NCI-H526 (cell line): ENCODE data around the gene UBE2QL1.

Experiments used
- DNase-seq, 2 experiments: peaks; one replicate each; lab custom pipeline; 2025; lab: John Stamatoyannopoulos, UW

Gene UBE2QL1

DNA sequence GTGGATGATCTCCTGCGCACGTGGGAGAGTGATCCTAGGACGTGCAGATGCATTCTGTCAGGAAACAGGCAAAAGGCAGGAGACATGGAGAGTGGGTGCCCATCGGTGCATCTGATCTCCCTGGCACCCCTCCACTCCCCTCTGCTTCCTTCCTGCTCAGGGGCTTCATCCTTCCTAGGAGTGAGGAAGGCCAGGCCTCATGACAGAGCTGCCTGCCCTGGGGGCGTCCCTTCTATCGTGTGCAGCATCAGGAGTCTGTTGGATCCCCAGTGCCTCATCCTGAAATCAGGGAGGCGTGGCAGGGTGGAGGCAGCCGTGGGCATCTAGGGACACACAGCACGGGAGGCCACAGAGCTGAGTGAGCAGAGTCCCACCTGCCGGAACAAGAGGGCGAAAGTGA, 30.1 kb downstream of the UBE2QL1 start:
- no peak for DNase-seq

DNA sequence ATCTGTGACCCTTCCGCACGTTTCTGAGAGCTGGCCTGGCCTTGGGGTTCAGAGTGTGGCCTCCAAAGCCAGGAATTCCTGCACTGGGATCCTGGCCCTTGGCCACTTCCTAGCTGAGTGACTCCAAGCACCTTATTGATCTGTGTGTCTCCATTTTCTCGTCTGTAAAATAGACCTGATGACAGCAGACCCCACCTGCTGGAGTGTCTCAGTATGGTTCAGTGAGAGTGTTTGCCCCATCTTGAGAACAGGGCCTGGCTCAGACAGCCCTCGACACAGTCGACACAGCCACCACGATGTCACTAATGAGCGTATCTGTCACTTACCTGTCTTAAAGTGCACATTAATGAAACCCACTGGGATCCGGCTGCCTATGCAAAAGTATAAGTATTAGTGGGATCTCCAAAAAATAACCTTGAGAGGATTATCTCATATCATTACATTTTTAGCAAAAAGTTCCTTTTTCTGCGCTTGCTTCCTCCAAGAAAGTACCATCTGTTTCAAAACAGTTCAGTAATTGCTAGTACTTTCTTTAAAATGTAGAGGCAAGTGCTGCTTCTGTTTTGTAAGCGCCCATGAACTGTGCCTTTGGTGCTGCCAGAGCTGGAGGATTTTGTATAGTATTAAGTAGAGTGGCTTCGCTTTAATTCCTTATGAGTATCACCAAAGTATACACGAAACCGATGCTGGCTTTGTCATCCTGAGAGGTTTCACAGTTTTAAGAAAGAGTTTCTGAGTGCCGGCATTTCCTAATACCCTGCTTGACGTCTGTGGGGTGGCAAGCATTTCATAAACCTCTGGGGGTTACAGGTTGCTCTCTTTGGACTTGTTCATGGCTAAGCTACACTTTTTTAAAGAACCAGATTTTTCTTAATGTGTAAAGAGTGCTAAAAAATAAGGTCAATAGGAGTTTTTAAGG, 31.7 kb downstream of the UBE2QL1 start:
- no peak for DNase-seq

DNA sequence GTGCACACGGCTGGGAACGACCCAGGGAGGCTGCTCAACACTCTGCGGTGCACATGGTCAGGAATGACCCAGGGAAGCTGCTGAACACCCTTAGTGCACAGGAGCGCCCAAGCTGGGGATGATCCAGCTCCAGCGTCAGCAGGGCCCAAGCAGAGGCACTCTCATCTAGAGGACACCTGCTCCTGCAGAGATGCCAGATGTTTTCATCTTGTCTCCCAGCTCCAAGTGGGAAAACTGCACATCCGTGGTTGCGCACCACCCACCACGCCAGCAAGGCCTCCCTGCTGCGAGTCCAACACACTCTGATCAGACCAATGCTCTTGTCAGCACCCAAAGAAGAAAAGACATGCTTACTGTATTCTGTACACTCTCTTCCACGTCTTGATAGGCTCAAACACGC, 34.1 kb downstream of the UBE2QL1 start:
- DNase-seq: no peak

DNA sequence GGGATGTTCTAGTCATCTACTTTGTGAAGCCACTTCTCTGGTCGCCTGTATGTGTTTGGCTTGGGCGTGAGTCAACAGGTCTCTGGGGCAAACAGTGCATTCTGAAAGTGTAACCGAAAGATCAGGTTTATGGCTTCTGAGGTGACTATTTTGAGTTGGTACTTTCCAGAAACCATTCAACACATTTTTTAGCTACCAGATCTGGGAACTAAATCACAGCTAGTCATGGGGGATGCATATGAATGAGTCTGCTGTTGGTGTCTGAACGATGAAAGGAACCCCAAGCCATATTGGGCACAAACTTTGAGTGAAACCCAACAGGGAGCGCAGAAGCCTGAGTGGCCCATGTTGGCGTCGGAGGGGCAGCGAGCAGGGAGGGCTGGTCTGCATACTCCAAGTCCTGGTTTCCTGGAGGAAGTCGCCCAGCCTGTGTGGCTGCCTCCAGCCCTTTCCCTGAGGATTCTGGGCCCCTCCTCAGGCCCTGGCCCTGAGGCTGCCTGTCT, 35.3 kb downstream of the UBE2QL1 start:
- DNase-seq: no peak

DNA sequence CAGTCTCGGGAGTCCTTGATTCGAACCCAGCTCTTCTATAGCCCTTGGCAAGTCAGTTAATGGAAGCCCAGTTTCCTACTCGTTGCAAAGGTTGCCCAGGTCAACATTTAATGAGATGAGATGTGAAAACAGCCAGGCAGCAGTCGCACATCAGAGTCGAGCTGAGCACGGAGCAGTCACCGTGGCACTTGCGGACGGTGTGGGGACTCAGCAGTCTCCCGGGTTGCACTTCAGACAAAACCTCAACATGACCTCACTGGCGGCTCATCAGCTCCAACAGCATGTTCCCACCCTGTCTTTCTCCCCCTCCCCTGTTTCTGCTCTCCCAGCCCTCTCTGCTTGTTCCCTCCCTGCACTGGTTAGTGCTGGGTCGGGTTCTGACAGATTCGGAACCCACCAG, 35.8 kb downstream of the UBE2QL1 start:
- DNase-seq: no peak

DNA sequence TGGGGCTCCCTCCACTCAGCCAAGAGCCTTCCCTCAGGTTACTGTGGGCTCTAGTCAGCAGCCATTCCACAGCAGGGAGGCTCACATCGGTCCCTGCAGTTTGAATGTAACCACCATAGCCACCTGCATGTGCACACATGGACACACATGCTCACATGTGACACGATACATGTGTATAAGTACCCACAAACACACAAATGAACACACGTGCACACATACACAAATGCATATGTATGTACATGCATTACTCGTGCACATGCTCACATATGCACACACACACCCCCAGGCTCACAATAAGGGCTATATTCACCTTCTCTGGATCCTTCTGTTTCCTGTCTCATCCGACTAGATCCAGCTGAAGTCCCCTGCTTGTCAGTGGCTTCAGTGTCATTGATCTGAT, 36.2 kb downstream of the UBE2QL1 start:
- no peak for DNase-seq

DNA sequence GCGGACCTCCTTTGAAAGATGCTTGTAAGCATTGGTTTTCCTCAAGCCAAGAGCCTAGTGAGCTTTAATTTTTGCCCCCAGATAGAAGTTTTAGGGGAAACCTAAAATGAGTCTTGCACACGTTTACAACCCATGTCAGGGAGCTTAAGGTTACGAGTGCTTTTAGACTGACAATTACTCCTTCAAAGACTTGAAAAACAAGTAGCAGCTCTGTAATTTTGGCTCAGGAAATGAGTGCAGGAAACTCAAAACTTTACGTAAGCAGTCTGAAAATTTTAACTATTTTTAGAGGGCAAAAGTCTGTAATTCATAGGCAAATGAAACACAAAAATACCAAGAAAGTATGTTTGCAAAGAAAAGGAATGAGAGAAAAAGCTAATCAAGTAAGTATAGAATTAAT, 36.8 kb downstream of the UBE2QL1 start:
- DNase-seq: no peak

DNA sequence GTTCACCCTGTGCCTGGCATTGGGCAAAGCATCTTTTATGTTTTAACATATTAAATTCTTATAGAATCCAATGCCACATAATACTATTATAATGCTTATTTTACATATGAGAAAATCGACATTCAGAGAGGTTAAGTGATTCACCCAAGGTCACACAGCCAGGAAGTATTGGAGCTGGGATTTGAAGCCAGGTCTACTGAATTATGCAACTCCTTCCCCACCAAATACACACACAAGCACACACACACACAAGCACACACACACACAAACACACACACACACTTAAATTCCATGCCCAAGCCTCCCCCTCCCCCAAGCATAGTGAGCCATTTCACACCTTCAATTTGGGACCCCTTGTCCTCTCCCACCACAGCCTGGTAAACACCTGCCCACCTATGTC, 37.4 kb downstream of the UBE2QL1 start:
- no peak for DNase-seq

DNA sequence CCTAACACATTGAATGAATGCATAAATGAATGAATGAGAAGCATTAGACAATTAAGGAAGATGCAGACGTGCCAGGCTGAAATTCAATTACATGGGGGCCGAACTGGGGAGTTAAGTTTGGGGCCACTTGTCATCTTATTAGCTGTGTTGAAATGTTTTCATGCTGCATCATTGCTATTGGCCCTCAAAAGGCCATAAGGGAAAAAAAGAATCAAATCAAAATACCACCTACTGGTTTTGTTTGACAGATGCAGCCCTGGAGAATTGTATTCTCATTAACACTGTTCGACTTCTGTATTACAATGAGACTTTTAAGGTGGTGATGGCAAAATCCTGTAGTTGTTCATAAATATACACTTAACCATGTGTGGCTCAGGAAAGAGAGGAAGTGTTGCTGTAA, 38.4 kb downstream of the UBE2QL1 start:
- DNase-seq: no peak

DNA sequence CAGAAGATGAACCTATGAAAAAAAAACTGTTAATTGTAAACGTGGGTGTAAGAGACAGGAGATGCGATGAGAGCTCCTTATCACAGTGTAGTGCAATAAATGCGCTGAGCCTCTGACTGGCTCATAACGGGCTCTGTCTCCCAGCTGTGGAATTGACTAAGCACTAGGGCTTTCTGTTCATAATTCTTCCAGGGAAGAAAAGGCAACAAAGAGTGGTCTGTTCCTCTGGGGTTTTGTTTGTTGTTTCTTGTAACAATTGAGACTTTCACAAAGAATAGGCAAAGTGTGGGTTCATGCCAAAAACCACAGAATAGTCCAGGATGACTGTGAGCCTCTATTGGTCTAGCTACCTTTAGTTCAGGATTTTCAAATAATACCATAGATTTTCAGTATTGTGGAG, 39.4 kb downstream of the UBE2QL1 start:
- DNase-seq: no peak

DNA sequence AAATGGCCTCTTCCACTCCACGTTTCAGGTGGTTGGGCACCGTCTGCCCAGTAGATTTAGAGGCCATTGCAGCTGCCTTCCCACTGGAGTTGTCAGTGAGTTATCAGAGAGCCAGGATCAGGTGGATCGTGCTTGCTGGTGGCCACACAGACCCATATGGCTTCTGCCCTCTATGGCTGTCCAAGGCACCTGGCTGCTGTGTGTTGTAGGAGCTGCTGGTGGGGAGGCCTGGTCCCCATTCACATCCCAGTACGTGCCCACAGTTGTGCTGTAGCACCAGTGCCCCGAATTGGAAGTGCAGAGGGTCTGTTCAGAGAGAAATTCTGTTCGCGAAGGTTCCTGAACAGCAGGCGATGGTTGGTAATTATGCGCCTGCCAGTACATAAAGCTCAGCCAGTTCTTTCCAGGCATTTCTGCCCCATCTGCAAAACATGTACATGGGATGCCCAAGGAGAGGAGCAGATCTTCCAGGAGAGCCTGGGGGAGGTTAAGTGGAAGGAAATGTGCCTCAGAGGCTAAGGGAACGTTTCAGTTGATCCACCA, 41.1 kb downstream of the UBE2QL1 start:
- no peak for DNase-seq

DNA sequence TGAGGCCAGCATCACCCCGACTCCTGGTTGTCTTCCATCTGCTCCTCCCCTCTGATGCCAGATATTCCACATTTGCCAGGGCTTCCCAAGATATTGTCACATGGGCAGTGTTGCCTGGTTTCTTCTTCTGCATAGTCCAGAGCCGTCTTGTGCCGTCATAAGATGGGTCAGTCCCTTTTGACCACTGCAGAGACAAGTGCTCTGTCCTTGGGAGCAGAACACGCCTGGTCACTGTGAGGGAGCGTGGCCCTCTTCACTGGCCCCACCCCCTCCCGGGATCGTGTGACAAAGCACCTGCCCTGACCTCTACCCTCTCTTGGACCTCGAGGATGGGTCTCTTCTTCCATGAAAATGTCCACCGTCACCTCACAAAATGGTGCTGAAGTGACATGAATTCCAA, 41.6 kb downstream of the UBE2QL1 start:
- no peak for DNase-seq

DNA sequence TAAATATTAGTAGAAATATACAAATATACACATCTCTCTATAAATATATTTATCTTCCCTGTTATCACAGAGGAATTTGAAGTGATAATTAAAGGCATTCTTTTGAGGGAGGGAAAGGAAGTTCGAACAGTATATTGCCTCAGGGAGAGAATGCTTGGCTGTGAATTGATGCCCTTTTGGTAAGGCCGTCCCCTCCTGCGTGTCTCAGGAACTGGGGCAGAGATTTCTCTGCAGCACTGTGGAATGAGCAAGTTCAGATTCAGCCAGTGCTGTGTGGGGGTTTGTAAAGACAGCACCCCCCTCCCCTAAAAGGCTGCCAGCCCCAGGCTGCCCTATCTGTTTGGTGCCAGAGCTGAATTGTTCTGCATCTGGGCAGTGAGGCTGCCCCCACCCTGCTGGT, 42.0 kb downstream of the UBE2QL1 start:
- DNase-seq: no peak

DNA sequence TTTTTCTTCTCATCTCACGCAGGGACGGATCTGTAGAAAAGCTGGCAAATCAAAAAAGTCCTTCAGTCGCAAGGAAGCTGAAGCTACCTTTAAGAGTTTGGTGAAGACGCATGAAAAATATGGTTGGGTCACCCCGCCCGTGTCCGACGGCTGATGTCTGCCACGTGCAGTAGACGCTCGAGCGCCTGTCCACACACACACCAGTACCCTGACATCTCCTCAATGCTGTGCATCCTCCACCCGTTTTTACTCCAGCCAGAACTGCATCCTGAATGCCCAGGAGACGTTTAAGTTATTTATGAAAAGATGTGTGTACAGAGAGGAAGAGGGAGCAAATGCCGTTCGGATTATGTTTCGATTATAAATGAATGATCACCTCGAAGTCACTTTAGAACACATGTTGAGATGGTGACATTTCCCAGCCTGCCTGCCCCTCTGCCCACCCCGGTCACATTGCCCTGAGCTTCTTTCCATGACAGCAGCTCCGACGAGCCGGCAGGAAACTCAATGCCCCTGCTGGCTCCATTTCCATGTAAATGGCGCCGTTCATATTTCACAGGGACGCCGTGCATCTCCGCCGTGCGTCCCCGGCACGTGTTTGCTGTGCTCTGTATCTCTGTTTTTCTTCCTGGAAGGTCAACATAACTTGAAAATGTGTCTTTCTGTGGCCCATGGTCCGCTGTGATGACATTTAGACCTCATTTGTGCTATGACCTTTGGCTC, 42.7 kb downstream of the UBE2QL1 start:
- no peak for DNase-seq

DNA sequence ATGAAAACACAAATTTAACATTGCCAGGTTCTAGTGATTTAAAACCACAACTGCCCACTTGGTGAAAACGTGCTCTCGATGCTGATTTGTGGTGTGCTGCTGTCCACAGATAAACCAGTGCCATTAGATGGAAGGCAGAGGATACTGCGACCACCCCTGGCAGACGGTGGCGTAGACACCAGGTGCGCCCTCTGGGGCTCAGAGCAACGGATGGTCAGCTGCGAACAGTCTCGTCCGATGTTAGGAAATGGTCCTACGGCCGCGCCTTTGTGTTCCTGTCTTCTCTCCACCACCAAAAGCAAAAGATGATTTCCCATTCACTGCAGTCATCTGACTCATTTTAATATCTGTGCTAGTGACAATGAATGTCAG, 43.2 kb downstream of the UBE2QL1 start:
- no peak for DNase-seq

DNA sequence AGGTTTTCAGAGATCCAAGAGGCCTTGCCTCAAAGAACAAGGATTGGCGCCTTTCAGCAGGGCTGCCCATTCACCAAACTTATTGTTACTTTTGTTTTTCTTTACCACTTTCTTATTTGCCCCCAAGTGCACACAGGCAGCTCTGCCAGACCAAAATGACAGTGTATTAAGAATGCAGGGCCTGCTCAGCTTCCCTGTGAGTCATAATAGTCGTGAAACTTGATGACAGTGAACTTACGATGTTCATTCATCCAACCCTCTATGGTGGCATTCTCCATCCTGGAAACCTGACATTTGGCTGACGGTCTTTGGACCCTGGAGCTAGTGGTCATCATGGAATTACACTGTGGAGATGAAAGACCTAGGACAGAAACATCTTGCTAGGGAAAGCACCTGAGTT, 44.3 kb downstream of the UBE2QL1 start:
- DNase-seq: no peak

DNA sequence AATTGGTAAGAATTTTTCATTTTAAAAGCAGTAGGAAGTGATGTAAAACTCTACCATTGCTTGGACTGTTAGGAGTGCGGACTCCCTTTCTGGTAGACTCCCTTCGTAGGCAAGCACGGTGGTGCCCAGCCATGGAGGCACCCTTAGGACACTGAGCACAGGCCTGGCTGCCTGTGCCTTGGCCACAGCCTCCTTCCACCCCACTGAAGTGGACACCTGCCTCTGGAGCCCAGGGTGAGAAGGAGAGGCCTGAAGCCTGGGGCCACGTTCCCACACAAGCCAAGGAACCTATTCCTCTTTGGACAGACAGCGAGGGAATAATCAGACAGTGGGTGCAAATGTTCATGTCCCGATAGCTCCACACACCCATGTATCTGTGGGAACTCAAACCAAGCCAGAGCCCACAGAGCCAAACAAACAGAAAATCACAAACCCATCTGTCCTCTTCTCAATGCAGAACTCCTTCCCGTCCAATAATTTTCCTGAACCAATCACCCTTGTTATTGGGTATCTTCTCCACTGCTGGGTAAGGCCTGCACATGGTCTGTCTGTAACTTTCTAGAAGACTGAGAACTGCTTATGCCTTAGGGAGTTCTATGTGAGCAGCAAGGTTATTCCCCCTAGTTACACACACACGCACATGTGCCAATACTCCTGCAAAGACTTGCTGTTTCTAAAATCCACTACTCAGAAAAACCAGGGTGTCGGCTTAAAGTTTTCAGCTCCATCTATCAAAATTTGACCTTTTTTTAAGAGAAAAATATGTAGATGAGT, 45.2 kb downstream of the UBE2QL1 start:
- no peak for DNase-seq

DNA sequence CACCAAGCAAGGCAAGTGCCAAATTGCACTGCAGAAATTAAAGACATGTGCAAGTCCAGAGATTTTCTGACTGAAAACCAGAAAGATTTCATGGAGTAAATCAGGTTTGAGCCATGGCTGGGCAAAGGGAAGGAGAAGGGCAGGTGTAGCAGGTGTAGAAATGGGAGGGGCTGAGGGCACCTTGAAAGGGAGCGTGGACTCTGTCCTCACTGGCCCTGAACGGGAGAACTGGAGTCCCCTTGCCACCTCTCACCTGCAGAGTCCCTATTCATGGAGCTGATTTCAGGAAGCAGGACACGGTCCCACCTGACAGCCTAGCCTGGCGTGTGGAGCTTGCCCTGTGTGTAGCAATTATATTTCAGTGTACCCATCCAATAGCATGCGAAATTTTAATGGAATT, 46.3 kb downstream of the UBE2QL1 start:
- DNase-seq: peak in 1 of 2 experiments; percentile 21

DNA sequence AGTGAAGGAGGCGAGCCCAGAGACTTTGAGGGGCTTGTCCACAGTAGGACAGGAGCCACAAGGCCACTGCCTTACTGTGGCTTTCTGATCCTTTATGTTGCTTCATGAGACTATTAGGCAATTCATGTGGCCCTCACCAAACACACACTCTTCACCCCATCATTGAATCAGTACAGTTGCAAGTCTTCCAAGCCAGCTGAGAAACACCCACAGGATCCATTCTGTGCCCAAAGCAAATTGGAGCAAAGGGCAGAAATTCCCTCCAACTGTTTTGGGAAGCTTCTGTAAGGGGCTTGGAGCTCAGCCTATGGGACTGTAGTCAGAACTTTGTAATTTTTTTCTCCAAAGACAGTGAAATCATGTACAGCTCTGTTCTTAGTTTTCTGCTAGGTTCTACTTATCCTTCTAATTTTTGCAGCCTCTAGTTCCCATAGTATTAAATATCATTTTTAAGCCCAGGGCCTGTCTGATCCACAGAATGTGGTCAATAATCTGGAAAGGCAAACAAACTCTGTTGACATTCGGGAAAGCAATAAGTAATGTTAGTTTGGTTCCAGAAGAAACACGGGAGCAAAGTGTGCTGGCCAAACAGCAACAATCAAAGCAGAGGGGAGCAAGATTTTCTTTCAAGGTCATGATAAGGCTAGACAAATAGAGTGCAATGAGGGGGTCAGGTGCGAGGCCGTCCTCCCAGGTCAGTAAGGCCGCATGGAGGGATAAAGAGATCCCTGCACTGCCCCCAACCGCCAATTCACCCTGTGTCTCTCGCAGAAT, 47.0 kb downstream of the UBE2QL1 start:
- DNase-seq: no peak

DNA sequence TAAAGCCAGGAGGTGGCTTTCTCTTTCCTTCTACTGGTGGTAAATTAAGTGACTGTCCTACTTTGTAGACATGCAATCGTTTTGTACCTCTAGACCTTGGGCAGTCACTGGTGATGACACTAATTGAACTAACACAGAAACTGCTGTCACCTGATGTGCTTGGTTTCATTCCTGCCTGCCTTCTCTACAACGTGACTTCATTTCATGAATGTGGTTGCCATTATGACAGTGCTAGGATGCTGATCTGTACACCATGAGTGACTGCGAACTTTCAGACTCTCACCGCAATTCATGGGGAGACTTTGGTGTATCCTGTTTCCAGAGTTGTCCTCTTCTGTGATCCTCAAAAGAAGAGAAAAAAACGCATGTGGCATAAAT, 47.5 kb downstream of the UBE2QL1 start:
- no peak for DNase-seq

DNA sequence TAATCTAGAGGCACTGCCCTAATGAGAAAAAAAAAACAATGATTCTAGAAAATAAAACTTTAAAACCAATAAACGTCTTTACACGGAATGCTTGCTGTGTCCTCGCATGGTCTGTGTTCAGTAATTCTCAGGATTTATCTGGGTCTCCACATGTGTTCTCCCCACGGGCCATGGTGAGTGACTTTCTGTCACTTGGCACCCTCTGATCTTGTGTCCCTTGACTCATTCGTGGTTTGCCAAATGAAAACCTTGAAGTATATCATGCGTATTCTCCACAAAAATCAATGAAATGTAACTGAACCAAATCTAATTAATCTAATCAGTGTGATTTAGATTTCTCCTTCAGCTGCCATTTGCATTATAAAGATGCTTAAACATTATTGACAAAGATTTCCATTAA, 48.0 kb downstream of the UBE2QL1 start:
- DNase-seq: no peak

DNA sequence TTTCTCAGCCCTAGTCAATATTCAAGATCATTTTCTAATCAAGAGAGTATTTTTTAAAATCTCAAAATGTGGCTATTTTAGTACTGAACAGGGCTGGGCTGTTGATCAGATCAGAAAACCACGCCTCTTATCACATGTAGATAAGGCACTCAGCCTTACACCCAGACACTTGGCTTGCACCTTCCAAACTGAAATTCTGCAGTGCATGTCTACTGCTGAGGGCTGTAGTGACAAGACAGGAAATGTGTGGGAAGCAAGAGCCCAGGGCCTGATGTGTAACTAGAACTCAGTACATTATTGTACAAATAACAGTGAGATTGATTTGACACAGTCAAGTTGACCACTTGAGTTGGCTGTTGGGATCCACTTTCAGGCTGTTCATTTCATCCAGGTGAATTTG, 48.6 kb downstream of the UBE2QL1 start:
- no peak for DNase-seq
